Skeletal muscle satellite cell (primary cell): Measurements from ENCODE around the gene RPL10A. TPM values are rescaled to one million over a fixed set of nuclear protein-coding genes. Genes with fewer than 3 reads are reported as not detected.

Source experiments
- small RNA-seq: library from RNA; depleted of rRNA; stranded (forward); fragments of <200 nt; gene quantifications from one replicate; pipeline ENCODE3, GENCODE V24; 2012

RPL10A gene

Small RNA genes lying within 50 kb of the gene (small RNA-seq; reads per million reads assigned to genes)
- not detected for gene MIR7111
